Effector CD4-positive, alpha-beta T cell (primary cell): ENCODE data around the gene GRPEL2.
"Not testable (repeated sequence)": the region's sequence is repeated elsewhere in the genome, so short reads cannot be mapped to it uniquely, and the experiment has no call there.

Experiments used
- DNase-seq: peaks from one replicate; pipeline ENCODE4 v3.0.0-alpha.2; 2020

The GRPEL2 gene

DNA sequence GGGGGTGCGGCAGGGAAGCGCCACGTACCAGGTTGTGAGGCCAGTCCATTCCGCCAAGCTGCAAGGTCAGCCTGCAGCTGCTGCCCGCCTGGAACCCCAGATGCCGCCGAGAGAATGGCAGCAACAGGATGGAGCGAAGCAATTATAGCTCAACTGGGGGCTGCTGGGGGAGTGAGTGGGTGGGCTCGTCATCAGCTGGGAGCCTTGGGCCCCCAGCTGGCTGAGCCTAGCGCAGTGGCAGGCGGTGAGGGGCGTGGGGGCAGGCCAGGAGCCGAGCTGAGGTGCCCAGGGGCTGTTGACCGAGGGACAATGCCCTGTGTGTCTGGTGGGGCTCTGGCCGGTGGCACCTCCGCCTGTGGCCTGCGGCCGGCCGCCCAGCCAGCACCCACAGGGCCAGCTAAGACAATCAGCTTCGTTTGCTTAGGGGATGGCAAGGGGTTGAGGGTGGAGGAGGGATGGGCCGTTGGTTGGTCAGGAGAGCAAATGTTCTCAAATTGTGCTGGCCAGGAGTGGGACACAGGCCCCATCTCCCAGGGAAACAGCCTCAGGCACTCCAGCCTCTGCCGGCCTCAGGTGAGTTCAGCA is 34.0 kb downstream of the GRPEL2 start, which contains the start of gene IL17B:
Gene IL17B (minus strand): TSS at position 116 of the 585 bp plus-strand sequence. CDS start 67 bp downstream, at position 49.
- no peak for DNase-seq

- no peak for DNase-seq
These were observed 34.6 kb downstream of the GRPEL2 start for GRCh38 chr5:149379818-149380374.

DNA sequence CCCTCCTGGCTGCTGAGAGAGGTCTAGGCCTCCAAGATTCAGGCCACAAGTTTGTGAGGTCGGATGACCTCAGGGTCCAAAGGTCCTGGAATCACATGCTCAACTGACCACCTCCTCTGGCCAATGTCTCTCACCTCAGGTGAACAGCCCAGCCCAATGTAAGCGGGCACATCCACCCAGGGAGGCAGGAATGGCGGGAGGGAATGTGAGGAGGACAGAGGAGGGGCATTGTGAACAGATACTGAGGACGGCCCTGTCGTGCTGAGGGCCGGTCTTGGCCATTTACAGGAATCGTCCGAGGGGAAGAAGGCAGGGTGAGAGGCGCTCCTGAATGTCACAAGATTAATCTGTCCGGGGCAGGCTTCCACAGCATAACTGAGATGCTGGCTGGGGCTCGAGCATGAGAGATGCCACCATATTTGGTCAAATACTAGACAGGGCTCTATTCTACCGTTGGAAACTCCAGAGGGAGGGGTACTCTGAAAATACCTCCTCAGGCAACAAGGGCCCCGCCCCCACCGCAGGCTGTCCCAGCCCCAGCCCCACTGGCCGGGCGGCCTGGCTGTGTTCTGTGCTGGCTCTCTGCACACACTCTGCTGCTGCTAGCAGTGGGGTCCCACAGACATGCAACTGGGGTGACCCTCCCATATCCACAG is 35.3 kb downstream of the GRPEL2 start:
- no peak for DNase-seq

GRCh38 chr5:149381261-149381985 is 36.1 kb downstream of the GRPEL2 start:
- no peak for DNase-seq

DNA sequence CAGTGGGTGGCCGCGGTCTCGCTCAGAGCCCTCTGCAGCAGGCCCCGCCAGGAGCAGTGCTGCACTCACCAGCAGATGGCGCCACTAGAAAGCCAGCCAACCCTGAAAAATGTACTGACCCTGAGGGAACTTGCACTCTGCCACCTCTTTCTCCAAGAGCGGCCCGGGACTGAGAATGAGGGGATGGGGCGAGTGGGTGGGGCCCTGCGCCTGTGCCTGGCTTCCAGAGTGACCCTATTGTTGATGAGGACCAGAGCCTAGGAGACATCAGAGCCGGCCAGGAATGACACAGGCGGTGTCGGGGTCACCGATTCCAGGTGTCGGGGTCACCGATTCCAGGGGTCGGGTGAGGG is 36.7 kb downstream of the GRPEL2 start:
- DNase-seq: peak; percentile 63

DNA sequence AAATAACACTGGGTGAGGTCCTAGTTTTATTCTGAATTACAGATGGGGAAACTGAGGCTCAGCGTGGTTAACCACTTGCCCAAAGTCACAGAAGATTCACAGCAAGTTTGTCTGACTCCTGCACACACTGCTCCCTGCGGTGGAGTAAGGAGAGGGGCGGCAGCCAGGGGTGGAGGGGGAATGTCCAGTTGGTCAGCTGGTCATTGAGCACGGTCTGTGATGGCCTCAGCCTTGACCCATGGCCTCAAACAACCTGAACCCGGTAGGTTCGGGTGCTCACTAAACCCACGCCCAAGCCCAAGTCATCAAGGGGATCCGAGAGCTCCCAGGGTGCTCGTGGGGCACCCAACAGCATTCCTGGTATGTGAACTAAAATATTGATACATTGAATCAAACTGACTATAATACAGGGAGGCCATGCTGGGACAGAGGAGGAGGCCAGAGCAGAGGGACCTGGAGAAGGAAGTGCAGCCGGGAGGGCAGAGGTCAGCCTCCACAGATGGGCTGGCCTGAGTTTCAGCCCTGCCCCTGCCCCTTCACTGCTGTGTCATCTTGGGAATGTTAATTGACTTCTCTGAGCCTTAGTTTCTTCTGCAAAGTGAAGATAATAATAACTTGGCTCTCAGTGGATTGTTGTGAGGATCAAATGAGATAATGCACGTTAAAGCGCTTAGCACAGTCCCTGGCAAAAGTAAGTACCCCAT is 37.4 kb downstream of the GRPEL2 start:
- no peak for DNase-seq

DNA sequence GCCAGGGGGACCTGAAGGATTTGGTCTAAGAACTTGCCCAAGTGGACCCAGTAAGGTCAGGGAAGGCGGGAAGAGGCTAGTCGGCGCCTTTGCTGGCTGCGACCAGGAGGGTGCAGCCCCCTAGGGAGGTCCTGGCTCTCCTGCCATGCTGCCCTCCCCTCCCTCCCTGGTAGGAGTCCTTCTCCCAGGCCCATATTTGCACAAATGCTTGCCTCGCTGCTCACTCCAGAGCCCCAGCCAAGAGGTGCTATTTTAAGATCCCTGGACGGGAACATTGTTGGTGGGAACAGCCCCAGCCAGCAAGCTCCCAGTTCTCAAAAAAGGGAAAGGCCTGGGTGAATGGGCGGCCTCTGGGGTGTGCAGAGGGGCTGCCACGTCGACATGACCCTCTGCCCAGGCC is 38.1 kb downstream of the GRPEL2 start:
- DNase-seq: no peak

DNA sequence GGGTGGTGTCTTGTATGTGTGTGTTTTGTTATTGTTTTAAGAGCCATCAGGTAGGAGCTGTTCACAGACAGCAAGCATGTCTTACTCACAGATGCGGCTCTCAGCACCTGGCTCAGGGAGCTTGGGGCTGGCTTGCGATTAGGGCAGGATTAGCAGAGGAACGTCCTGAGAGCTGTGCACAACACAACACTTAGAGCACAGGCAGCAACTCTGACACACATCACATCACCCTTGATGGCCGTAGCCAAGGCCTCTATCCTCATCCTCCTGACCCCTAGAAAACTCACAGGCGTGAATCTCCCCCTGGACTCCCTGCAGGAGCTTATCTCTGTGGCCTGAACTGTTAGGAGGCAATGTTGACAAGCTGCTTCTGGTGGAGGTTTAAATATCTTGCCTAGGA is 40.9 kb downstream of the GRPEL2 start:
- DNase-seq: no peak

DNA sequence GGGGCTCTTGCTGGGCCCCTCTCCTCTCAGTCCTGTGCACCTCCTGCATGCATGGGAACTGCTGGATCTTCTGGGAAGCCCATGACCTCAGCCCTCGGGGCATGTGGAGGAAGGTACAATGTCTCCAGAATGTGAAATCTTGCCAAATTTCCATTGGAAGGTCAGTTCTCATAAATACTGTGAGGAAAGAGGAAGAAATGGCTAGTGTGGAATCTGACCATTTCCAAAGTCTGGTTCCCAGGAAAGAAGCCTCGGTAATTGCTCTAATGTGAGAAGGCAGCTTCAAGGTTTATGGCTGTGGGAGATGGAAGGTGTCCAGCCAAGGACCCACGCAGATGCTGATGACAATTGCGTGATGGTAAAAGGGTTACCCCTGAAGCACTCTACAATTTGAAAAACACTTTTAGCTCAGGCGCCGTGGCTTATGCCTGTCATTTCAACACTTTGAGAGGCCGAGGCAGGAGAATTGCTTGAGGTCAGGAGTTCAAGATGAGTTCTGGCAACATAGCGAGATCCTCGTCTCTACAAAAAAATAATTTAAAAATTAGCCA is 41.9 kb downstream of the GRPEL2 start:
- no peak for DNase-seq

DNA sequence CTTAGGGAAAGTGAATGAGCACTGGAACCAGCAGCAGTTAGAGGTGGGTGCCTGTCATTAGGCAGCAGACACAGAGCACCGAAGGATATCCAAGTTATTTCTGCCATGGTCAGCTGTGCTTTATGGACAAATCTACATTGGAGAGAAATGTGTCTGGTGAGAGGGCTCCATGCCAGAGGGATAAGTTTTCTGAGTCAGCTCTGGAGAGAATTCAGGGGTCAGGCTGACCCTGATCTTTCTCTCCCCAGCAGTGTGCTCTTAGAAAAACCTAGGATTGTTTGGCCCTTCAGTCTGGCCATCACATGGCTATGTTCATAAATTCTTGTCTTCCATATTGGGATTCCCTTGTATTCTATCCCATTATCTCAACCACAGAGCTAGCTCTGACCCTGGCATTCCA is 42.7 kb downstream of the GRPEL2 start:
- no peak for DNase-seq

- no peak for DNase-seq
These were observed 43.3 kb downstream of the GRPEL2 start for GRCh38 chr5:149388498-149389190.

DNA sequence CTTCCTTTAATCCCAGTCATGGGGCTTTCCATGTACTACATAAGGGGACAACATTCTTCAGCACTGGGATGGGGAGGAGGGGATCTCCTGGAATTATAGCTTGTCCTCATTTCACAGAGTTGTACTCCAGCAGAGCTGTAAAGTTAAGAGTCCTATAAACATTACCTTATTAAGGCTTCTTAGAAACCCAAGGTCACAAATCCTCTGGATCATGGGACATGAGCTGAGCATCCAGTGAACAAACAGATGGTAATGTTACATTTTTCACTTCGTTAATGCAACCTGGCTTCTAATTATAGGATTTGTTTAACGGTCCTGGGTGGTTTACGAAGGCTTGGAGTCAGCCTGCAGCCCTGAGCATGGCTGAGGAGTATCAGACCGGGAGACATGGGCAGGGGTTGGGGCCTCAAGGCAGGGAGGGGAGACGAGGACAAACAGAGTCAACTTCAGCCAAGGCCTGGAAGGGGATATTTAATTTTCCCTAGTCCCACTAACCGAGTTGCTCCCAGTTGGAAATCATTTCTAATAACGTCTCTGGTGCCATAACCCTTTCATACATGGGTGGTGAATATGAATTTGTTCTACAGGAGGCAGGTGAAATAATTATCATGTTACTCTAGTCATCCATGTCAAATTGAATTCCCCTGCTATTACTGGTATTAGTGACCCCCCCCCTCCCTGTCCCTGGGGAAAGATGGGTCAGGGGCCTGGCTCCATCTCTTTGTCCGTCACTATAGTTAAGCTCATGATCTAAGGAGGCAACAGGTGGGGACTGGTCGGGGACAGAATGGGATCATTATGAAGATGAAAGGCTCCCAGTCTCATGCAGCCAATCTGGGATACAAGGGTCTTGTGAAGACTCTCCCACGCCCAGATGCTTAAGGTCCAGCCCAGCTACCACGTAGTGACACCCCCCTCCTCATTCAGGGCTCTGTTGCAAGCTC is 44.5 kb downstream of the GRPEL2 start:
- no peak for DNase-seq

GRCh38 chr5:149391076-149391475 is 45.8 kb downstream of the GRPEL2 start:
- not testable (repeated sequence) for DNase-seq

DNA sequence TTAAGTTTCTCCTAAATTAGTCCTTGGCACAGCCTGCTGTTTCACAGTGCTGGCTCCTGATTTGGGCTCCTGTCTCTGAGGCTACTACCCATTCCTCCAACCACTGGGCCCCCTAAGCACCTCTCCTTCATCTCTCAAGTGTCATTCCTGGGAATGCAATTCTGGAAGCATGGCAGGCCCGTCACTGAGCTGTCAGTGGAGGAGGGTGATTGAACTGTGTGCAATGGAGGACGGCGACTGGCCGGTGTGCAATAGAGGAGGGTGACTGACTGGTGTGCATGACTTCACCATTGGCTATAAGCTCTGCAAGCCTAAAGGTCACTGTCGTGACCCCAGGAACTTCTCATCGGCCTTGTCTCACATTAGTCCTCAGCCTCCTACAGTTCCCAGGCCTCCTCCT is 46.2 kb downstream of the GRPEL2 start:
- DNase-seq: no peak

GRCh38 chr5:149392718-149393117 is 47.4 kb downstream of the GRPEL2 start:
- no peak for DNase-seq

- not testable (repeated sequence) for DNase-seq
These were observed 49.7 kb downstream of the GRPEL2 start for GRCh38 chr5:149394996-149395395.

DNA sequence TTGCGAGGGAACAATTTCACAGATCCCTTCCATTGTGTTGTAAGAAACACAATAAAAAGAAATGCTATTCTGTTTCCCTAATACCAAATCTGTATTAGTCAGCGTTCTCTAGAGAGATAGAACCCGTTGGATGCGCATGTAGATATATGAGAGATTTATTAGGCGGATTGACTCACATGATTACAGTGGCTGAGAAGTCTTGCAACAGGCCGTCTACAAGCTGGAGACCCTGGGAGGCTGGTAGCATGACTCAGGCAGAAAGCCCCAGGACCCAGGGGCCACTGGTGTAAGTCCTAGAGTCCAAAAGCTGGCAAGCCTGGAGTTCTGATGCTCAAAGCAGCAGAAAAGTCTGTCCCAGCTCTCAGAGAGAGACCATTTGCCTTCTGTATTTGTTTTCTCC is 52.2 kb downstream of the GRPEL2 start:
- DNase-seq: no peak

DNA sequence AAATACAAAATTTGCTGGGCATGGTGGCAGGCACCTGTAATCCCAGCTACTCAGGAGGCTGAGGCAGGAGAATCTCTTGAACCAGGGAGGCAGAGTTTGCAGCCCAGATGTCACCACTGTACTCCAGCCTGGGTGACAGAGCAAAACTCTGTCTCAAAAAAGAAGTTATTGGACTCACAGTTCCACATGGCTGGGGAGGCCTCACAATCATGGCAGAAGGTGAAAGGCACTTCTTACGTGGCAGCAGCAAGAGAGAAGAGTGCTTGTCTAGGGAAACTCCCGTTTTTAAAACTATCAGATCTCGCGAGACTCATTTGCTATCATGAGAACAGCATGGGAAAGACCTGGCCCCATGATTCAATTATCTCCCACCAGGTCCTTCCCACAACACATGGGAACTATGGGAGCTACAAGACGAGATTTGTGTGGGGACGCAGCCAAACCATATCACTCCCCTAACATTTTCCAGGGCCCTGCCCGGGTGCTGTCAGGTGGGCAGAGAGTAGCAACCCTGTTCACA is 53.5 kb downstream of the GRPEL2 start:
- not testable (repeated sequence) for DNase-seq

DNA sequence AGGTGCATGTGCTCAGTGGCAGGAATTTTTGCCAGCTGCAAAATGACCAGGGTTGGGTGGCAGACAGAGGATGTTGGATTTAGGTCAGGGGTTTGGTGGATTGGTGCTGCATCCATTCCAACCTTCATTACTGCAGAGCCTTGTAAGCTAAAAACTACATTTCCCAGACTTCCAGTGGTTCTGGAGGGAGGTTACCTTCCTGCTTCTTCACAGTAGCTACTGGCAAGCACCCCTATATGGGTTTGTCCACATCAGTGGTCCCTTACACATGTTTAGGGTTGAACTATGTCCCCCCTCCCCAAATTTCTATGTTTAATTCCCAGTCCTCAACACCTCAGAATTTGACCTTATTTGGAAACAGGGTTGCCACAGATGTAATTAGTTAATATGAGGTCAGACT is 54.5 kb downstream of the GRPEL2 start:
- no peak for DNase-seq

DNA sequence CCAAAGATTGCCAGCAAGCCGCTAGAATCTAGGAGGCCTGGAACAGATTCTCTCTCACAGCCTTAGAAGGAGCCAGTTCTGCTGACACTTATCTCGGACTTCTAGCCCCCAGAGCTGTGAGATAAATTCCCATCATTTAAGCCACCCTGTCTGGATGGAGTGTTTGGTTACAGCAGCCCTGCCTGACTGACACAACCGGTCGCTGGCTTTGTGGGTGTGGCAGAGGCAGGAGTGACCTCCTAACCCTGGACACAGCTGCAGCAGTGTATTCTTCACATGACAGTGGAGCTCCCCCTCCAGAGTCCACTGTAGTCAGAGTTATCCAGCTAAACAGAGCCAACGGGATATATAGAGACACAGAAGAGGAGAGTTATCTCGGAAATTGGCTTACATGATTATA is 55.0 kb downstream of the GRPEL2 start:
- DNase-seq: no peak

GRCh38 chr5:149401051-149401450 is 55.8 kb downstream of the GRPEL2 start:
- DNase-seq: no peak
